GM19467 (cell line): Measurements from ENCODE around the gene S100A2.

Experiments
- ATAC-seq: cut with Tn5 transposase; IDR thresholded peaks from one replicate; pipeline ENCODE4 v1.9.1; 2021; ENCODE audit warnings: mild to moderate bottlenecking, moderate library complexity; ENCODE audit not compliant: unreplicated experiment

S100A2 gene

GRCh38 chr1:153546796-153547559 is 18.7 kb downstream of the S100A2 start:
- no peak for ATAC-seq

GRCh38 chr1:153546371-153546770 is 19.3 kb downstream of the S100A2 start:
- no peak for ATAC-seq

DNA sequence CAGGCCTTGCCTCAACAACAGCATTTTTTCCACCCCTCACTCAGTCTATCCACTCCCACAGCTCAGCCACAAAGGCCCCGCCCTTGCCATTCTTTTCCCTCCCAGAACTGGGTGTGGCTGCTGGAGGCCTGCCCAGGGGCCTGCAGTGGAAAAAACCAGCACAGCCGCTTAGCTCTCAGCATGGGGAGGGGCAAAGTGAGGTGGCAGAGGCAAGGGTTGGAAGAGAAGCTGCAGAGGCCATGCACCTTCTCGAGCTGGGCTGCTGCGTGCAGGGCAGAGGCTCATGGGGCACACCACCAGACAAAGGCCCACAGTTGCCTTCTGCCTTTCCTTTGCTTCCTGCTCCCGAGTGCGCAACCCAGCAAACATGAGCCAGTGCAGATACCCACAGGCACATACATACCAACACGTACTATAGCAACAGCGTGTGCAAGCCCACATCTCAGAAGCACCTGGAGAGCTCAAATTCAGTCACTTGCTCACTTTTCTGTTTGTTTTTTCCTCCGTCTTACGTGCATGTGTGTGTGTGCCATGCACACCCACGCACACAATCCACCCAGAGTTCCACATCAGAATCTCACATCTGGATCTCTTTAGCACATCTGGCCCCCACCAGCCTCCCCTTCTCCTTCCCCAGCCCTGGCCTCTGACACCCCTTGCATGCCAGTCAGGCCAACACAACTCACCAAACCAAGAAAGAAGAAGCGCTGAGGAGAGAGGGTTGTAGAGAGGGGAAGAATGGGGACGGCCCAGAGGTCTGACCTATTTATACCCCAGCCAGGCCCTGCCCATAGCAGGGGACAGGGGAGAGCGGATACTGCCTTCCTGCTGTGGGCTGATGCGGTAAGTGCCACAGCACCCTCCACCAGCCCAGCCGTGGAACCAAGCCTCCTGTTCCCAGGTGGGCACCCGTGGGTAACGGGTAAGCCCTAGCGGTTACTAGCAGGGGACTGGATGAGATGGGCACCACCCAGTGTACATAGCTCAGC is 20.3 kb downstream of the S100A2 start, which contains the start of gene S100A4:
TSS of gene S100A4 (minus strand) at position 740 of the 989 bp plus-strand sequence. CDS start 1,012 bp downstream, outside the sequence.
- ATAC-seq, result no peak

- ATAC-seq, result no peak
These were observed 21.1 kb downstream of the S100A2 start for GRCh38 chr1:153544453-153545066.

- ATAC-seq, result no peak
These were observed 21.9 kb downstream of the S100A2 start for GRCh38 chr1:153543736-153544135.

DNA sequence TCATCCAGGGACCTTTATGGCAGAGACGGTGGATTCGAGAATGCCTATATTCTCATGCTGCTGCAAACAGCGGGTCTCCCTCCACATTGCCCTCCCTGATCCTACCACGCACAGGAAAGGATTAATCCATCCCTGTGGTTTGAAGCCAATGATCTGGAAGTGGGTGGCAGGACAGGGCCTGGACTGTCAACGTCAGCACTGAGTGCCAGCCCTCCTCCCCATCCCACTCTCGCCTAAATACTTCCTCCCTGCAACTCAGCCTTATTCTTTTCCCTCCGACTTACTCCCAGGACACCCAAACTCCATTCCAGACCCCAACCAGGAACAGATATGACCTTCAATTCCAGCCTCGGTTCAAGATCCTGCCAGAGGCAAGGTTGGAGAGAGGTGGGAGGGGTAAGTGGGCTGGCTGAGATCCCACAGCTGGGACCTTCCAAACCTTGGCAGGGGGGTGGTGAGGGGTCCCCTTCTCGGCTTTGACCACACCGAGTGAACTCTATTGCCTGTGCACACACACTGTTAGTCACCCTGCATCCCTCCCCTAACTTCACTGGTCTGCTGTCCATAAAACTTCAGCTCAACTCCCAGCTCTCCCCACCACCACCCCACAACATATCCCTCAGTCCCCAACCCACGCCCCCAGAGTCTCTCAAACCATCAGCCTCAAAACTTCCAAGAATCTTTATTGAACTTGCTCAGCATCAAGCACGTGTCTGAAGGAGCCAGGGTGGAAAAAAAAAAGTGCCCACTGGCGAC is 22.5 kb downstream of the S100A2 start:
- ATAC-seq, result no peak

DNA sequence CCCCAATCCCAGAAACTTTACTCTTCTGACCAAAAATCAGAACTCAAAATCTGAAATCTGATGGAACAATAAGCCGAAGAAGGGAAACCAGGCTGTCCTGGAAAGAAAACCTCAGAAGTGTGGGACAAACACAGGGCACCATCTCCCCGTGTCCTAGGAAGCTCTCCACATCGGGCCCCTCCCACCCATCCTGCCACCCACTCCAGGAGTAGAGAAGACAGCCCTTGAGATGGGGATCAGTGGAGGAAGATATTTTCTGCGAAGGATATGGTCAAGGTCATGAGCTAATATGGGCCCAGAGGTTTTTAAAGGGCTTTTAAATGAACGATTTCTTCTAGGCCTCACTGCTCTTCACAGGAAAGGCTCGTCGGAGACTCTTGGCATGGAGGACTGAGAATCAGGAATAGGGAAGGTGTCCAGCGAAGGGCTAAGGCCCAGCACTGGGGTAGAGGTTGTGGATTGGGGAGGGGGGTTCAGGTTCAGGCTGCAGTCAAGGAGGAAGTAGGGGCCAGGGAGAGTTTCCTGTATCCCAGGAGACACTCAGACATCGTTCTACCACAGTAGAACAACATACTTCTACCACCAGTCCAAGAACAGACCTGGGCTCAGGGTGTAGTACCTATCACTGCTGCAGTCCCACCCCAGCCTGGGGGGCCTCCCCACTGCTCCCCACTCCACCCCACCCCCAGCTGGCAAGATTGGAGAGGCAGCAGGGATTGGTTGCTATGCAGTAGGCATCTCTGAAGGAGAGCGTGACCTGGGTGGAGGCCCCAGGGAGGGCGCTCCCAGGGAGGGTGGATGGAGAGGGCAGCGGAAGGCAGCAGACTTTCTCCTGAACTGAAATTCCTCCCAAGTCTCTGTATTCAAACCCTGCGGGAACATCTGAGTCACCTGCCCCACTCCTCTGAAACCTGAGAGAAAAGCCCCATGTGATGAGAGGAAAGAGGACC is 23.7 kb downstream of the S100A2 start:
- no peak for ATAC-seq

DNA sequence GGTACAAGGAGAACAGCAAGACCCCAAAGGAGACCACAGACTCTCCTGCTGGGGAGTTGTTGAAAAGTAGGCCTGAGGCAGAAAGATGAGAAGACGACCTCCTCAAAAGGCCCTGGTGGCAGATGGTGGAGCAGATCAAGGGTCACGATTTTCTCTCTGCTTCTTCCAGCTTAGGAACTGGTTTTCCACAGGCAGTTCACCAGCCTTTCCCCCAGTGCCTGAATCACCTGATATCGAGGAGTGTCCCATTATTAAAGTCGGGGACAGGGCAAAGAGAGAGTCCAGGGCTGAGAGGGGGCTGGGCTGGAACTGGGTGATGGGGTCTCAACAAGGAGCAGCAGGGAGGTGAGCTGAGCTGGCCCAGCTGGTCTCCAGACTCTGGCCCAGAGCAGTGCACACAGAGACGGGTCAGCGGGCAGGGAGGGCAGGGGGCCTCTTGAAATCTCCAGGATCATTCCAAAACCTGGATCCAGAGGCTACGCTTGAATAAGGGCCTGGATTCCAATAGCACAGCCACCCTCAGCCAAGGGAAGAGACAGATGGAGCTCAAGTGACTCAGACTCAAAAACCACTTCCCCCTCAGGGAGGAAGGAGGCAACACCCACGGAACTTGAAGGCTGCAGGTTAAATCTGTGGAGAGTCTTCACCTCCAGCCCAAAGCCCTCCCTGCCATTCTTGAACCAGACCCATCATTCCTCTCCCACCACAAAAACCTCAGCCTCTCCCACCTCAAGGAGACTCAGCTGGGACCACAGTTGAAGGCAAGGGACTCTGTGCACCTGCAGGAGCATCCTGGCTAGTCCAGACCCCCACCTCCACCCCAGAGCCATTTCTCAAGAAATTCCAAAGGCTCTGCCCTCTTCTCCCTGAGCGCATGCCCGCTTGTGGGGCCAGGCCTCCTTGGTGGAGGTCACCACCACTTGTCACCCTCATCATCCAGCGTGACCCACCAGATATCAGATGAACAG is 25.0 kb downstream of the S100A2 start, which contains the start of gene S100A5:
TSS of gene S100A5 (minus strand) at position 541 of the 968 bp plus-strand sequence. CDS start 743 bp downstream, outside the sequence.
- ATAC-seq, result no peak

DNA sequence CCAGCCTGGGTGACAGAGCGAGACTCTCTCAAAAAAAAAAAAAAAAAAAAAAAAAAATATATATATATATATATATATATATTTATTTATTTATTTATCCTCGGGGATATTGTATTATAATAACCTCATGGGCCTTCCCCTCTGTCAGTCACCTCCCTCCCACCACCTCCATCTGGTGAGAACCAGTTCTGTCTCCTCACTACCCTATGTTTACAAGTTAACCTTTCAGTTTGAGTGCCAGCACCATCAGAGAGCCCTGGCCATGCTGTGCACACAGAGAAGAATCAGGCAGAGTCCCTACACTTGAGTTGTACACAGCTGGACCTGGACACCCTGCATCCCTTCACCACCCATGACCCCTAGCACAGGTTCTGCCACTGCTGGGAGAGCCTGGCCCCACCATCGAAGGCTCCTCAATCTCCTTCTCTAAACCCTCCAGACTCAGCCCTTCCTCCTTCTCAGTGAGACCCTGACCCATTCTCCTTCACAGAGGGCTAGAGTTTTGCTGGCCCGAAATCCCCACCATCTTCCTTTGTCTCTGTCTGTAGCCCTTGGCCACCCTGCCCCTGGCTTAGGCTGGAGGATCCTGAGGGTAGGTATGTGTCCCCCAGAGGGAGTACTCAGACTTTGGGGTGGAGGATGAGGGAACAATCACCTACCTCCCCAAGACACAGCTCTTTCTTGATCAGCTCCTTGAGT is 26.1 kb downstream of the S100A2 start:
- no peak for ATAC-seq

DNA sequence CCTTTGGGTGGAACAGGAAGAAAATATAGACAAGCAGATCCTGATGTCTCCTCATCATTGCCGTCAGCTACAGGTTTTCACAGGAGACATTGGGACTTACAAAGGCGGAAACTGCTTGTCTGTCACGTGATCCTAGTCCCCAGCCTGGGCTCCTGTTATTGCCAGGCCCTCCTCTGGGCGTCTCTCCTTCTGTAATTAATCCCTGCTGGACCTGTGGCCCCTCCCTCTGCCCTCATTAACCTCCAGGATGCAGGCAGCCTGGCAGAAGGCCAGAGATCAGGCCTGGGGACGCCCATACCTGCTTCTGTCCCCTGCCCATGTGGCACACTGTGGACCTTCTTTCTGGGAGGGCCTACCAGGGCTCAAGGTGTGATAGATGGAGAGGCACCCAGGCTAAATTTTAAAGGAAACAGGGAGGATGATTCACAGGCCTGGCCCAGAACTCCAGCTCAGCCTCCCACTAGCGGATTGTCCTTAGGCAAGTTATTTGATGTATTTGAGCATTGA is 27.3 kb downstream of the S100A2 start:
- ATAC-seq, result no peak

- no peak for ATAC-seq
These were observed 28.3 kb downstream of the S100A2 start for GRCh38 chr1:153537376-153537730.

DNA sequence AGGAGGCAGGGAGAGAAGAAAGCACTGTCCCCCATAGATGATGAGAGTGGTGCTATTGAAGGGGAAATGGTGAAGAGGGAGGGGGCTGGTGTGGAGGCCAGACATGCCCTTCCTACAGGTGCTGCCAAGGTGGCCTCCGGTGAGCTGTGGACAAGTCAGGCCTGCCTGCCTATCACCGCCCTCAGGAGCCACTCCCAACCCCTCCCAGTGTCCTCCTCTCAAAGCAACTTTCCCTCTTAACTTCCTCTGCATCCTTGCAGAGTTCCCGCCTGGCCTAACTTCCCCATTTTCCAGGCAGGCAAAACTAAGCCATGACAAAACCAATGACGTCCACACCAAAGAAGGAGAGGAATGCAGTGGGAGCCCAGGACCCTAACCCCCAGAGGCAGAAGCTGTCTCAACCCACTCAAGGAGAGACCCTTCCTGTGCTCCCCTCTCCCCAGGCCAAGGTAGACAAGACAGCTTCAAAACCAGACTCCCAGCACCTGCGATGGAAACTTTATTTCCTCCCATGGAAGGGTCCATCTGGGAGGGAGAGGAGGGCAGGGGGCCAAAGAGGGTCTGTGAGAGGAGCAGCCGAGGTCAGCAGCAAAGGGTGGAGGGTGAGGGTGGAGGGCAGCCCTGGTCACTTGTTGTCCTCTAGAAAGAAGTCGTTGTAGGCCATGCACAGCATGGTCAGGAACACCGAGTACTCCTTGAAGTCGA is 28.8 kb downstream of the S100A2 start:
- no peak for ATAC-seq

GRCh38 chr1:153536012-153536670 is 29.5 kb downstream of the S100A2 start:
- no peak for ATAC-seq

DNA sequence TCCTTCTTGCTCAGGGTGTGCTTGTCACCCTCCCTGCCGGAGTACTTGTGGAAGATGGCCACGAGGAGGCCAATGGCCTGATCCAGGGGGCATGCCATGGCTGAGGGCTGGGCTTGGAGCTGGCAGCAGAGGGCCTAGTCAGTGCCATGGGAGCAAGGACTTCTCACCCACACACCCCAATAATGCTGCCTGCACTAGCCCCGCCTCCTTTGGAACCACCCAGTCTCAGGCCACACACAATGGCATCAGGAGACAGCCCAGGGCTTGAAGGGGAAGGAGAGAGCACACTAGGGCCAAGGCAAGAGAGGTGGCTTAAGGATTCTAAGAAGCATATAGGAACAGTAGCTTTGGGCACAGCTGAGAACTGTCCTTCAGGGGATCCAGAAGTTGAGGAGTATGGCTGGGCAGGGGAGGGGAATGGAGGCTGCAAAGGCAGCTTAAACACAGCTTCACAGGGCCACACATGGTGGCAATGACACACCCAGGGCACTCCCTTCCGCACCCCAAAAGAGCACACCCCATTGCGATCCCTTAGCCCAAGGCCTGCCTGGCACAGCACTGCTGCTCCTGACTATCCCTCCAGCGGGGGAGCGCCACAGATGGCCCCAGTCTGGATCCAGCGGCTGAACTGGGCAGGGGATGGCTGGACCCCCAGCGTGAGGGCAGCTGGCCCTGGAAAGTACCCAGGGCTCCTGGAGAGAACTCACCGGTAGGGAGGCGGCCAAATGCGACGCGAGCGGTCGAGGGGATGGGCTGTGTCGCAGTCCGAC is 30.2 kb downstream of the S100A2 start, which contains the start of gene S100A6:
TSS of gene S100A6 (minus strand) at position 750 of the 770 bp plus-strand sequence. CDS start at position 98, 652 bp downstream.
- ATAC-seq, result no peak

GRCh38 chr1:153534925-153535241 is 30.8 kb downstream of the S100A2 start:
- no peak for ATAC-seq
